ENCODE measurements around the gene MED4.

DNA sequence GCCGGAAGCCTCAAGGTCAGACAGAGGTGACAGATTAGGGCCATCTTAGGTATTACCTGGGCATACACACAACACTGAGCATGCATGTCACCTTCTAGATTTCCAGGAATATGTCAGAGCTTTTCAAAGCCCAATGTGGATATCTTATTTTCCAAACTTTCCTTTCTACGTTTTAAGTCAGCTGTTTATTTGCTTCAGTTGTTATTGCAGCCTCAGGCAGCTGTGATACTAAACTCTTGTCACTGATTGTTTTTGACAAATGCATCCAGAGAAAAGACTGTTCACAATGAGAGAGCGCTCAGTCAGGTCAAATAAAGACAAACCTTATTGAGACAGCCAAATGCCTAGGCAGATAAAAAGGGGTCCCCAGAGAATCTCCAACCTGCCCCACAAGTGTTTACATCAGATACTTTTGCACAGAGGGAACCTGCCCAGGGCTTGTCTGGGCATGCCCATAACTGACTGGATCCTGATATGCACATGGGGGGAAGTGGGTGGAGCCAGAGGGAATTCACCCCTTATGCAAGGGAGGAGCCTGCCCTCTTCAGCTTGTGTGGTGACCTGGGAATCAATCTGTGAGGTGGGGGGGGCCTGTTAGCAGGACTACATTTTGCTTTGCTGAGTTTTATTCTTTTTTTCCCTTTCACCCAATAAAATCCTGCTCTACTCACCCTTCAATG lies 28.5 kb downstream of the MED4 start:
- TF ChIP-seq CTCF (IDR thresholded peaks at IDR 0.05) (no peak), POLR2AphosphoS5 (IDR thresholded peaks at IDR 0.05) (no peak), POLR2A (IDR thresholded peaks at IDR 0.05) (no peak)
